Keratinocyte (primary cell): ENCODE measurements around the gene JAKMIP3. TPM values are rescaled to one million over a fixed set of nuclear protein-coding genes. Genes with fewer than 3 reads are reported as not detected.

Source experiments
- DNase-seq: peaks from one replicate; pipeline ENCODE4 v3.0.0-alpha.2; 2011; ENCODE audit warnings: low read depth, missing footprints, low spot score
- FAIRE-seq: peaks from 2 replicates; lab custom pipeline; 2011; peaks lifted over from hg19 to GRCh38; lab: Jason Lieb, UNC
- H2AFZ ChIP-seq: 2 replicates; pipeline ENCODE4 v1.6.0; 2012; ENCODE audit warnings: low read length, control low read depth, inconsistent platforms; ENCODE audit not compliant: control insufficient read depth
- H3K27ac ChIP-seq: 2 replicates; pipeline ENCODE4 v1.5.1; 2011; ENCODE audit warnings: low read length; ENCODE audit not compliant: control insufficient read depth, insufficient read depth
- H3K27me3 ChIP-seq: 3 replicates; pipeline ENCODE4 v1.6.0; 2011; ENCODE audit warnings: low read length; ENCODE audit not compliant: control insufficient read depth, insufficient read depth; ENCODE audit errors: extremely low read depth
- H3K36me3 ChIP-seq, 2 experiments: 2 replicates in 1 of 2; 3 replicates in 1 of 2; pipeline ENCODE4 v1.5.1; 2011; ENCODE audit warnings: low read length in 2 of 2, mild to moderate bottlenecking in 1 of 2; ENCODE audit not compliant: control insufficient read depth in 2 of 2, insufficient read depth in 2 of 2; ENCODE audit errors: extremely low read depth in 1 of 2
- H3K4me1 ChIP-seq: 3 replicates; pipeline ENCODE4 v1.5.1; 2011; ENCODE audit warnings: low read length; ENCODE audit not compliant: control insufficient read depth, insufficient read depth; ENCODE audit errors: extremely low read depth
- H3K4me2 ChIP-seq: 3 replicates; pipeline ENCODE4 v1.6.0; 2011; ENCODE audit warnings: low read depth, low read length; ENCODE audit not compliant: control insufficient read depth, insufficient read depth; ENCODE audit errors: extremely low read depth
- H3K4me3 ChIP-seq, 3 experiments: fragments of 200-600 bp in 1 of 3; sonication (generic) in 1 of 3; 2 replicates in 2 of 3; 3 replicates in 1 of 3; pipeline ENCODE4 v1.5.1; 2011 to 2016; ENCODE audit warnings: low read length in 3 of 3, mild to moderate bottlenecking in 3 of 3, control low read depth in 2 of 3, inconsistent platforms in 1 of 3, low read depth in 1 of 3, mixed read lengths in 1 of 3, mixed run types in 1 of 3, moderate library complexity in 1 of 3; ENCODE audit not compliant: control insufficient read depth in 2 of 3, insufficient read depth in 2 of 3; ENCODE audit errors: extremely low read depth in 1 of 3
- H3K79me2 ChIP-seq: 2 replicates; pipeline ENCODE4 v1.6.0; 2012; ENCODE audit warnings: low read length; ENCODE audit not compliant: control insufficient read depth, insufficient read depth
- H3K9ac ChIP-seq: 3 replicates; pipeline ENCODE4 v1.6.0; 2011; ENCODE audit warnings: low read length; ENCODE audit not compliant: control insufficient read depth, insufficient read depth; ENCODE audit errors: extremely low read depth
- H3K9me1 ChIP-seq: 3 replicates; pipeline ENCODE4 v1.6.0; 2011; ENCODE audit warnings: low read length; ENCODE audit not compliant: control insufficient read depth, insufficient read depth; ENCODE audit errors: extremely low read depth
- H3K9me3 ChIP-seq: 2 replicates; pipeline ENCODE4 v1.5.1; 2012; ENCODE audit warnings: low read depth, low read length; ENCODE audit not compliant: control insufficient read depth
- H4K20me1 ChIP-seq: 3 replicates; pipeline ENCODE4 v1.6.0; 2011; ENCODE audit warnings: low read length; ENCODE audit not compliant: control insufficient read depth, insufficient read depth; ENCODE audit errors: extremely low read depth
- EZH2 ChIP-seq: IDR thresholded peaks from one replicate; pipeline ENCODE4 v1.6.1; 2012; ENCODE audit warnings: inconsistent platforms, mild to moderate bottlenecking, low read length, moderate library complexity
- dilution Hi-C: fragments of 300-500 bp; cut with MboI; formaldehyde crosslinking; loops from one replicate; pipeline ENCODE4 v1.7.0; 2020; ENCODE audit warnings: low sequenced_read_pairs; ENCODE audit not compliant: extremely low pct_ligation_motif_present
- polyA plus RNA-seq, 5 experiments: library from polyadenylated mRNA; depleted of rRNA in 3 of 5; stranded (reverse) in 3 of 5; stranded (forward) in 1 of 5; unstranded in 1 of 5; fragments of >200 nt; gene quantifications; 1 replicate in 1 of 5; 2 replicates in 3 of 5; 3 replicates in 1 of 5; pipeline versions ENCODE4 v1.2.1 to v1.2.3, GENCODE V29; 2011 to 2012; ENCODE audit warnings: missing spikeins in 2 of 5, low read depth in 1 of 5, low replicate concordance in 1 of 5
- TF ChIP-seq, protein P1 (sequence below), 3 experiments: IDR thresholded peaks in 1 of 3; conservative IDR thresholded peaks in 1 of 3; optimal IDR thresholded peaks in 1 of 3; 2 replicates in 2 of 3; 3 replicates in 1 of 3; pipeline versions ENCODE3 to v1.5.1; 2011; ENCODE audit warnings: low read length in 3 of 3, mild to moderate bottlenecking in 3 of 3, moderate library complexity in 2 of 3, control low read depth in 1 of 3, inconsistent platforms in 1 of 3; ENCODE audit not compliant: insufficient read depth in 2 of 3; ENCODE audit errors: extremely low read depth in 1 of 3

The JAKMIP3 gene
- polyA plus RNA-seq, 1 donor (not counting 4 experiments of a cell fraction or from before 2014, with no cell fraction given): 0.05 TPM

DNA sequence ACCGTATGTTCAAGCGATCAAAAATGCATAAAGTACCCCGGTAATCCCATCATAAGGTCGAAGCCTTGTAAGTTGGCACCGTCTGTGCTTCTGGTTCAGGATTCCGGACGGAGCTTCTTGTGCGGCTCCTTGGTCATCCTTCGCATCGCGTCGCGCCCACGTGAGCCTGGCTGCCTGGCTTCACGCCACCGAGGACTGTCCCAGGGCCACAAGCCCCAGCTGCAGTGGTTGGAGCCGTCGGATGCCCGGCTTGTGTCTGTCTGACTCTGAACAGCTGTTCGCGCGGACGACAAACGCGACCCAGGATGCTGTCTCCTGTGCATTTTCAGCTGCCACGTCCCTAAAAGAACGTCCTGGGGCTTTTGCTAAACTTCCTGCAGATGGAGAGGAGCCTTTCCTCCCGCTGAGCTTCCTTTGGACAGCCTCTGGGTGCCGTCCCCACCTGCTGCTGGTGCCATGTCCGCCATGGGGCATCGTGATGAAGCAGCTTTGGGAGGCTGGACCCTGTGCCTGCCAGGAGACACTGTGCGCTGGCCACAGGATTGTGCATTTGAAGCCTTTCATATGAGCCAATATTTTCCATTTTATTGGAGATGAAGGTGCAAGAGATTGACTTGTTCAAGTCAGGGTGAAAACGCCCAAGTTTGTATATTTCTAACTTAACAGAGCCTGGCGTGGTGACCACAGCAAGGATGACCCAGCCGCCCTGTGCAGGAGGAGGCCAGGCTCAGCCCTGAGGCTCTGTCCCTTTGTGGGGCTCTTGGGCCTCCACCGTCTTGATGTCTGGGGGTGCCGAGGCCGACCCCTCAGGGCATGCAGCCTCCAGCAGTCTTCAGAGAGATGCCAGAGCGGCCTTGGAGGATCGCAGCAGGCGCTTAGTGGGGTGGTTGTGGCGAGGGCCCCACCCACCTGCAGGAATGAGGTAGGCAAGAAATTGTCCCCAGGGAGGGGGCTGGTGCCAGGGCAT is 6.7 kb upstream of the JAKMIP3 start:
- Histone ChIP-seq H4K20me1 (no peaks in the 10 kb centered on the region), H3K9me1 (no peaks in the 10 kb centered on the region), H3K79me2 (no peaks in the 10 kb centered on the region), H3K9ac (no peak overlapping the region), H2AFZ (no peak overlapping the region), H3K27ac (no peak overlapping the region), H3K27me3 (peaks cover 8% of the 10 kb centered on the region), H3K36me3 (no peaks in the 10 kb centered on the region), H3K4me2 (no peak overlapping the region), H3K9me3 (no peaks in the 10 kb centered on the region), H3K4me3 (no peak overlapping the region), H3K4me1 (no peaks in the 10 kb centered on the region)
- TF ChIP-seq EZH2: no peak
- TF ChIP-seq, protein P1, sequence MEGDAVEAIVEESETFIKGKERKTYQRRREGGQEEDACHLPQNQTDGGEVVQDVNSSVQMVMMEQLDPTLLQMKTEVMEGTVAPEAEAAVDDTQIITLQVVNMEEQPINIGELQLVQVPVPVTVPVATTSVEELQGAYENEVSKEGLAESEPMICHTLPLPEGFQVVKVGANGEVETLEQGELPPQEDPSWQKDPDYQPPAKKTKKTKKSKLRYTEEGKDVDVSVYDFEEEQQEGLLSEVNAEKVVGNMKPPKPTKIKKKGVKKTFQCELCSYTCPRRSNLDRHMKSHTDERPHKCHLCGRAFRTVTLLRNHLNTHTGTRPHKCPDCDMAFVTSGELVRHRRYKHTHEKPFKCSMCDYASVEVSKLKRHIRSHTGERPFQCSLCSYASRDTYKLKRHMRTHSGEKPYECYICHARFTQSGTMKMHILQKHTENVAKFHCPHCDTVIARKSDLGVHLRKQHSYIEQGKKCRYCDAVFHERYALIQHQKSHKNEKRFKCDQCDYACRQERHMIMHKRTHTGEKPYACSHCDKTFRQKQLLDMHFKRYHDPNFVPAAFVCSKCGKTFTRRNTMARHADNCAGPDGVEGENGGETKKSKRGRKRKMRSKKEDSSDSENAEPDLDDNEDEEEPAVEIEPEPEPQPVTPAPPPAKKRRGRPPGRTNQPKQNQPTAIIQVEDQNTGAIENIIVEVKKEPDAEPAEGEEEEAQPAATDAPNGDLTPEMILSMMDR (optimal IDR thresholded peaks at IDR 0.05 in 1 of 3, IDR thresholded peaks at IDR 0.05 in 1 of 3, conservative IDR thresholded peaks at IDR 0.05 in 1 of 3; ENCODE audit: extremely low read depth in 1 of 3, insufficient read depth in 2 of 3, low read length in 3 of 3): no peak
- no peak for FAIRE-seq
- dilution Hi-C loops: no loop called here
- no peak for DNase-seq

DNA sequence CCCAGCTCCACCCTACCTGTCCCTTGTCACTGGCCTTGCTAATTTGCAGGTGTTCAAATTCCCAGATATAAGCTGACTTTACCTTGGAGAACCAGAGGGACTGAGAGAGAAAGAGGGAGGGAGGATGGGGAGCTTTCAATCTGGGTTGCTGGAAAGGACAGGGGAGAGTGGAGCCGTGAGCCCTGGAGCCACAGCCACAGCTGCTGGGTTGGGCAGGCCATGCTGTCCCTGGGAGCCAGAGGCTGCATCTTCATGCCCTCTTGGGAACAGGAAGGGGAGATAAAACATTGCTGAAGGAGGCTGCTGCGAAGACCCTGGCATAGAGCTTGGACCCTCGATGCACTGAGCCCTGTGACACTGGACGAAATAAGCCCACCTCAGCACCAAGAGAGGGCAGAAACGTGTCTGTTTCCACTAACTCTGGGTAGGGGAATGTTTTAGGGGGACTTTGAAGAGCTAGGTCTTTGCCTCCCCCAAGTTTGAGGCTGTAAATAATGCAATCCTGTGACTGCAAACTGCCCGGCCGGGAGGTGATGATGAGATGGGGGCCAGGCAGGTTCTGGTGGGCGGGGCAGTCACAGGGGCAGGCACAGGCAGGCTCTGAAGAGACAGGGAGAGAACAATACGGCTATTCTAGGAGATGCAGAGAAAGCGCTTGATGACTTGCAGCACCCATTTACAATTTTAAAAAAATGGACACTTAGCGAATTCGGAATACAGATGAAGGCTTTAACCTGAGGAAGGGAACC is 5.8 kb upstream of the JAKMIP3 start:
- no peak for FAIRE-seq
- Histone ChIP-seq H3K4me3 (no peak overlapping the region), H4K20me1 (no peaks in the 10 kb centered on the region), H3K9me1 (no peaks in the 10 kb centered on the region), H3K4me1 (no peaks in the 10 kb centered on the region), H3K9me3 (no peaks in the 10 kb centered on the region), H3K79me2 (no peaks in the 10 kb centered on the region), H3K27ac (no peak overlapping the region), H3K4me2 (no peak overlapping the region), H3K27me3 (peaks cover 8% of the 10 kb centered on the region), H3K9ac (no peak overlapping the region), H2AFZ (no peak overlapping the region), H3K36me3 (no peaks in the 10 kb centered on the region)
- dilution Hi-C loops: no loop called here
- no peak for DNase-seq
- TF ChIP-seq, protein P1 (optimal IDR thresholded peaks at IDR 0.05 in 1 of 3, IDR thresholded peaks at IDR 0.05 in 1 of 3, conservative IDR thresholded peaks at IDR 0.05 in 1 of 3; ENCODE audit: extremely low read depth in 1 of 3, insufficient read depth in 2 of 3, low read length in 3 of 3): no peak
- TF ChIP-seq EZH2: no peak
